ENCODE data around the gene LYPD8. TPM values are rescaled to one million over a fixed set of nuclear protein-coding genes. Genes with fewer than 3 reads are reported as not detected.

Gene LYPD8
- total RNA-seq, 1 experiment from 2014 or later: not detected

GRCh38 chr1:248783367-248783766, 27.8 kb upstream of the LYPD8 start:
- Mint-ChIP-seq H3K9me3 (peaks cover 93% of the 10 kb centered on the region), H3K4me1 (no peaks in the 10 kb centered on the region), H3K27ac (no peak overlapping the region), H3K4me3 (no peak overlapping the region), H3K36me3 (peaks cover 52% of the 10 kb centered on the region), H3K27me3 (ENCODE audit: low read depth) (peaks cover 10% of the 10 kb centered on the region)
- ChIA-PET CTCF (no interaction called here), POLR2A (no interaction called here)
- ATAC-seq: no peak
- DNase-seq (ENCODE audit: low spot score): no peak
- TF ChIP-seq PRDM15 (CRISPR knock-in tag; IDR thresholded peaks at IDR 0.05): no peak
- no peak for TF ChIP-seq ZNF138 (CRISPR knock-in tag; conservative IDR thresholded peaks at IDR 0.05)
- TF ChIP-seq ZBTB21 (CRISPR knock-in tag; IDR thresholded peaks at IDR 0.05; ENCODE audit: borderline replicate concordance): no peak

DNA sequence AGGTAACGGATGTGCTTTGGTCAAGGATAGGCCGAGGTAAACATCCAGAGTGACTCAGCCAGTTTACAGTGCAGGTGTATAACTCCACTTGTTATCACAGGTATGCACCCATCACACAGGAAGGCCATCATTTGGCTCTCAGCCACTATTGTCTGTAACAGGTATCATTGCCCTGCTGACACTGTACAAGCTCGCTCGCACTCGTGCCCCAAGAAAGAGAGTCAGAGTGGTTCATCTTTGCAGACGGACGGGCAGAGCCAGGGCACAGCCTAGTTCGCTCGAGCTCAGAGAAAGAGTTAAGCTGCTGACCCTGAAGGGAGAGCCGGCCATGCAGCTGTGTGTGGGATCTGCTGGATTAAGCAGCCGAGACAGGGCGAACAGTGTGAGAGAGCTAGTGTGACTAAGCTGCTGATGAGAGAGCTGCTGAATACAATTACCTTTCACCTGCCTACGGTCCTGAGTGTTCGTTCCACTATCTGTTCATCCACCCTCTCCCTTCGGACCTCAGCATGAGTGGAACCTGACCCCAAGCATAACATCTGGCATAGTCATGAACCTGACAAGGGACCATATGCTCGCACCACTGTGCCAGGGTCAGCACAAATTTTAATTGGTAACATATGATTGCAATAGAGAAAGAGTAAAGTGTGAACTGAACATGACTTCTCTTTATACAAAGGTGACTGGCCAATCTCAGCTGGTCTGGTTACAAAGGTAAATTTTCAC, 27.0 kb upstream of the LYPD8 start:
- peaks cover 57% of the 10 kb centered on the region for H3K36me3 Mint-ChIP-seq
- TF ChIP-seq ARID4B (CRISPR knock-in tag; IDR thresholded peaks at IDR 0.05; ENCODE audit: borderline replicate concordance) (no peak), ZNF423 (CRISPR knock-in tag; IDR thresholded peaks at IDR 0.05) (no peak), OVOL2 (CRISPR knock-in tag; IDR thresholded peaks at IDR 0.05; ENCODE audit: borderline replicate concordance) (no peak), SOX15 (CRISPR knock-in tag; IDR thresholded peaks at IDR 0.05) (no peak), ZNF121 (CRISPR knock-in tag; IDR thresholded peaks at IDR 0.05) (no peak), NR3C1 (CRISPR knock-in tag; conservative IDR thresholded peaks at IDR 0.05; ENCODE audit: low read depth) (no peak), STAT6 (CRISPR knock-in tag; conservative IDR thresholded peaks at IDR 0.05; ENCODE audit: low read depth) (no peak), PREB (CRISPR knock-in tag; IDR thresholded peaks at IDR 0.05; ENCODE audit: borderline replicate concordance) (no peak)
- TF ChIP-seq, protein P1, sequence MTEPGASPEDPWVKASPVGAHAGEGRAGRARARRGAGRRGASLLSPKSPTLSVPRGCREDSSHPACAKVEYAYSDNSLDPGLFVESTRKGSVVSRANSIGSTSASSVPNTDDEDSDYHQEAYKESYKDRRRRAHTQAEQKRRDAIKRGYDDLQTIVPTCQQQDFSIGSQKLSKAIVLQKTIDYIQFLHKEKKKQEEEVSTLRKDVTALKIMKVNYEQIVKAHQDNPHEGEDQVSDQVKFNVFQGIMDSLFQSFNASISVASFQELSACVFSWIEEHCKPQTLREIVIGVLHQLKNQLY (CRISPR knock-in tag; IDR thresholded peaks at IDR 0.05): no peak
- peaks cover 93% of the 10 kb centered on the region for H3K9me3 Mint-ChIP-seq
- POLR2A ChIA-PET: no interaction called here
- H3K27ac Mint-ChIP-seq: no peak overlapping the region
- no peak for ATAC-seq
- CTCF ChIA-PET: interaction anchor here (0.9 kb wide), 1 partner anchor 124 kb away, joined by 3 read pairs; no protein-coding TSS in a partner anchor
- peaks cover 10% of the 10 kb centered on the region for H3K27me3 Mint-ChIP-seq (ENCODE audit: low read depth)
- no peak for DNase-seq (ENCODE audit: low spot score)
- H3K4me1 Mint-ChIP-seq: no peaks in the 10 kb centered on the region
- H3K4me3 Mint-ChIP-seq: no peak overlapping the region
